ENCODE data around the gene DNAJC5.
"Not testable (repeated sequence)": the region's sequence is repeated elsewhere in the genome, so short reads cannot be mapped to it uniquely, and the experiment has no call there.

DNAJC5 gene

GRCh38 chr20:63958964-63959698, 64.2 kb downstream of the DNAJC5 start:
- H4K20me1 ChIP-seq (ENCODE audit: low read depth, low read length), result no peaks in the 10 kb centered on the region
- H3K9me2 ChIP-seq (replicated peaks; ENCODE audit: insufficient read depth, low read length), result no peaks in the 10 kb centered on the region
- no peak overlapping the region for H3K4me2 ChIP-seq (ENCODE audit: low read depth, low read length, poor library complexity, severe bottlenecking)
- H3K79me2 ChIP-seq (ENCODE audit: insufficient read depth, low read length), result peaks cover 19% of the 10 kb centered on the region
- H3K36me3 ChIP-seq (ENCODE audit: low read length), result no peaks in the 10 kb centered on the region
- H3K9me3 ChIP-seq (ENCODE audit: insufficient read depth, low read length), result no peaks in the 10 kb centered on the region
- peaks cover 6% of the 10 kb centered on the region; the same call in 1 of the 2 replicates for H3F3A ChIP-seq (ENCODE audit: insufficient read depth)
- no peaks in the 10 kb centered on the region for H3K27me3 ChIP-seq (ENCODE audit: low read length)
- H3K4me3 ChIP-seq (ENCODE audit: insufficient read depth, low read length, poor library complexity, severe bottlenecking), result no peak overlapping the region
- H3K27ac ChIP-seq (ENCODE audit: low read depth, low read length), result no peak overlapping the region
- H2AFZ ChIP-seq (ENCODE audit: low read depth, low read length, severe bottlenecking), result no peak overlapping the region
- H3K9ac ChIP-seq (ENCODE audit: low read length), result no peak overlapping the region
- TF ChIP-seq EZH2phosphoT487 (conservative IDR thresholded peaks at IDR 0.05; ENCODE audit: low read length), result no peak
- TF ChIP-seq CTCF (IDR thresholded peaks at IDR 0.05; ENCODE audit: insufficient read depth, low read length, poor library complexity, severe bottlenecking), result no peak

- no peak overlapping the region for H3K27ac ChIP-seq (ENCODE audit: low read depth, low read length)
- no peaks in the 10 kb centered on the region for H4K20me1 ChIP-seq (ENCODE audit: low read depth, low read length)
- no peak overlapping the region for H3K9ac ChIP-seq (ENCODE audit: low read length)
- peaks cover 6% of the 10 kb centered on the region; the same call in 1 of the 2 replicates for H3F3A ChIP-seq (ENCODE audit: insufficient read depth)
- peaks cover 5% of the 10 kb centered on the region; the same call in 1 of the 2 replicates for H3K9me3 ChIP-seq (ENCODE audit: insufficient read depth, low read length)
- H3K79me2 ChIP-seq (ENCODE audit: insufficient read depth, low read length), result peaks cover 13% of the 10 kb centered on the region
- H3K27me3 ChIP-seq (ENCODE audit: low read length), result no peaks in the 10 kb centered on the region
- no peak overlapping the region for H2AFZ ChIP-seq (ENCODE audit: low read depth, low read length, severe bottlenecking)
- TF ChIP-seq EZH2phosphoT487 (conservative IDR thresholded peaks at IDR 0.05; ENCODE audit: low read length) (no peak), CTCF (IDR thresholded peaks at IDR 0.05; ENCODE audit: insufficient read depth, low read length, poor library complexity, severe bottlenecking) (no peak)
- H3K36me3 ChIP-seq (ENCODE audit: low read length), result no peaks in the 10 kb centered on the region
- no peak overlapping the region for H3K4me2 ChIP-seq (ENCODE audit: low read depth, low read length, poor library complexity, severe bottlenecking)
- H3K4me3 ChIP-seq (ENCODE audit: insufficient read depth, low read length, poor library complexity, severe bottlenecking), result no peak overlapping the region
- no peaks in the 10 kb centered on the region for H3K9me2 ChIP-seq (replicated peaks; ENCODE audit: insufficient read depth, low read length)
Measured at GRCh38 chr20:63959699-63960075, 64.8 kb downstream of the DNAJC5 start.

- H3F3A ChIP-seq (ENCODE audit: insufficient read depth); H3K9me2 ChIP-seq (replicated peaks; ENCODE audit: insufficient read depth, low read length); H3K27ac ChIP-seq (ENCODE audit: low read depth, low read length); H3K9ac ChIP-seq (ENCODE audit: low read length); H4K20me1 ChIP-seq (ENCODE audit: low read depth, low read length); H2AFZ ChIP-seq (ENCODE audit: low read depth, low read length, severe bottlenecking); H3K79me2 ChIP-seq (ENCODE audit: insufficient read depth, low read length); H3K4me3 ChIP-seq (ENCODE audit: insufficient read depth, low read length, poor library complexity, severe bottlenecking); H3K4me2 ChIP-seq (ENCODE audit: low read depth, low read length, poor library complexity, severe bottlenecking); H3K27me3 ChIP-seq (ENCODE audit: low read length); H3K36me3 ChIP-seq (ENCODE audit: low read length); H3K9me3 ChIP-seq (ENCODE audit: insufficient read depth, low read length): not testable (repeated sequence)
Measured at GRCh38 chr20:63960654-63961621, 66.0 kb downstream of the DNAJC5 start.

Data from SU-DHL-6 (cell line).